ENCODE results near the gene SMAD2.

- TF ChIP-seq CREB5 (CRISPR knock-in tag; IDR thresholded peaks at IDR 0.05; ENCODE audit: low read depth), result no peak
- no peak for TF ChIP-seq ZNF70 (CRISPR knock-in tag; IDR thresholded peaks at IDR 0.05)
- TF ChIP-seq PPARA (CRISPR knock-in tag; IDR thresholded peaks at IDR 0.05; ENCODE audit: borderline replicate concordance), result no peak
- TF ChIP-seq ZFP30 (CRISPR knock-in tag; IDR thresholded peaks at IDR 0.05), result no peak
- no peak for TF ChIP-seq PATZ1 (CRISPR knock-in tag; IDR thresholded peaks at IDR 0.05; ENCODE audit: borderline replicate concordance)
- no peak for TF ChIP-seq RARB (CRISPR knock-in tag; IDR thresholded peaks at IDR 0.05)
- TF ChIP-seq ZFP3 (CRISPR knock-in tag; IDR thresholded peaks at IDR 0.05), result no peak
- TF ChIP-seq POU6F1 (CRISPR knock-in tag; IDR thresholded peaks at IDR 0.05; ENCODE audit: borderline replicate concordance, low read depth), result no peak
- no peak for TF ChIP-seq ISL1 (CRISPR knock-in tag; IDR thresholded peaks at IDR 0.05)
- no peak for TF ChIP-seq CSDC2 (CRISPR knock-in tag; IDR thresholded peaks at IDR 0.05)
- TF ChIP-seq GLIS3 (CRISPR knock-in tag; IDR thresholded peaks at IDR 0.05), result no peak
- no peak for TF ChIP-seq TCF4 (CRISPR knock-in tag; IDR thresholded peaks at IDR 0.05; ENCODE audit: borderline replicate concordance)
These were observed 34.8 kb downstream of the SMAD2 start for GRCh38 chr18:47895565-47896250.

Data from SK-N-SH treated with all-trans-retinoic acid at 6 μM for 48 hours (cell line).